ENCODE results near the gene ADAM11. TPM values are rescaled to one million over a fixed set of nuclear protein-coding genes. Genes with fewer than 3 reads are reported as not detected.

Gene ADAM11
- total and polyA plus RNA-seq, 2 of the 4 experiments (the other 2 are of a cell fraction), result 0.36 to 0.53 TPM

DNA sequence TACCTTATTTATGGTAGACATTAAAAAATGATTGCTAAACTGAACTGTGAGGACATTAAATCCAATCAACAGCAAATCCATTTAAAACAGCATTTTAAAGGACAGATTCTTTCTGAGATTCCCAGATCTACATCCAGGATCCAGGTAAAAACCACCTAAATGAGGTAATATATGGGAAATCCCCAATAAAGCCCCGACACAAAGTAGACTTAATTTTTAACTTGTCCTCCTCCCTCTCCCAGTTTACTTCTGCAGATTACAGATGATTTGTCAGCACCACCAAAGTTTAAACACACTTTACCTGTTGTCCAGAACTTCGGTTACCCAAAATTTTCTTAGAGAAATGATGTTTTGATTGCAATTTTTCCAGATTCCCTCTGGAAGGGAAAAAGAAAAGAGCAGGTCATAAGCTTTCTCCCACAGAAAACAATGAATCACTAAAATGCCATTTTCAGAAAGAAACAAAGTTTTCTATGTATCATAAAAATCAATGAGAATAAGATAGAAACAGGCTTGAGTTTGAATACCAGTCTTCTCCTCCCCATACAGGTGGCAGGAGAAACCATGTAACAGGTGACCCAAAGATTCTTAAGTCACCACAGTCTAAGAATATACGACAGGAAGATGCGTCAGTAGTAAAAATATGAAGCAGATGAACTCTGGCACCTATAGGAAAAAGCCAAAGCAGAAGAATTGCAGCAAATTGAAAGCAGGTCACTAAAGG lies 48.5 kb downstream of the ADAM11 start (continued):
- TF ChIP-seq RFX5 (IDR thresholded peaks at IDR 0.05; ENCODE audit: low read depth, low read length), result no peak
- TF ChIP-seq MAZ (IDR thresholded peaks at IDR 0.05; ENCODE audit: borderline replicate concordance, low read depth, low read length), result no peak
- TF ChIP-seq, protein P1, sequence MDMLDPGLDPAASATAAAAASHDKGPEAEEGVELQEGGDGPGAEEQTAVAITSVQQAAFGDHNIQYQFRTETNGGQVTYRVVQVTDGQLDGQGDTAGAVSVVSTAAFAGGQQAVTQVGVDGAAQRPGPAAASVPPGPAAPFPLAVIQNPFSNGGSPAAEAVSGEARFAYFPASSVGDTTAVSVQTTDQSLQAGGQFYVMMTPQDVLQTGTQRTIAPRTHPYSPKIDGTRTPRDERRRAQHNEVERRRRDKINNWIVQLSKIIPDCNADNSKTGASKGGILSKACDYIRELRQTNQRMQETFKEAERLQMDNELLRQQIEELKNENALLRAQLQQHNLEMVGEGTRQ (IDR thresholded peaks at IDR 0.05; ENCODE audit: low read depth, low read length), result no peak

- Histone ChIP-seq H3K4me3 (ENCODE audit: insufficient read depth, low read depth, low read length) (no peak overlapping the region), H3K4ac (ENCODE audit: low read depth, low read length) (no peak overlapping the region), H3K56ac (ENCODE audit: extremely low read depth, insufficient read depth, low read length) (no peak overlapping the region), H3K4me2 (ENCODE audit: low read depth, low read length) (no peak overlapping the region; the same call in 1 of the 2 replicates), H4K20me1 (ENCODE audit: insufficient read depth, low read length) (peaks cover 23% of the 10 kb centered on the region), H3K18ac (ENCODE audit: low read depth, low read length) (no peak overlapping the region), H3K36me3 (ENCODE audit: control insufficient read depth, insufficient read depth, low read length) (peaks cover 20% of the 10 kb centered on the region), H3K23ac (ENCODE audit: low read depth, low read length) (no peak overlapping the region), H2BK20ac (ENCODE audit: low read depth, low read length) (no peak overlapping the region), H3K9me1 (ENCODE audit: insufficient read depth, low read length) (peaks cover 14% of the 10 kb centered on the region), H3K27ac (ENCODE audit: insufficient read depth, low read length) (no peak overlapping the region), H2BK5ac (ENCODE audit: low read depth, low read length, poor library complexity, severe bottlenecking) (no peak overlapping the region), H3K79me1 (ENCODE audit: low read depth in 1 of 2, low read length in 2 of 2) (peaks cover 30 to 79% of the 10 kb centered on the region in 2 experiments), H2BK15ac (ENCODE audit: low read depth, low read length) (no peak overlapping the region), H4K91ac (ENCODE audit: insufficient read depth, low read depth, low read length) (no peak overlapping the region), H4K8ac (ENCODE audit: low read depth in 2 of 2, low read length in 2 of 2) (no peak overlapping the region), H2BK120ac (ENCODE audit: low read depth, low read length) (no peak overlapping the region), H3K4me1 (ENCODE audit: control insufficient read depth, insufficient read depth, low read length) (peaks cover 7% of the 10 kb centered on the region), H2AFZ (replicated peaks; ENCODE audit: low read length, poor library complexity) (no peak overlapping the region), H4K5ac (ENCODE audit: low read depth, low read length) (no peak overlapping the region), H3K27me3 (ENCODE audit: control insufficient read depth, insufficient read depth, low read length) (no peaks in the 10 kb centered on the region), H3K9me3 (ENCODE audit: control insufficient read depth, insufficient read depth, low read length) (no peaks in the 10 kb centered on the region), H2AK5ac (ENCODE audit: low read depth, low read length) (no peak overlapping the region), H2AK9ac (replicated peaks; ENCODE audit: low read depth, low read length, poor library complexity) (no peak overlapping the region), H3K9ac (ENCODE audit: low read depth, low read length) (no peak overlapping the region), H3K14ac (replicated peaks; ENCODE audit: low read depth, low read length) (no peak overlapping the region)
- CTCF ChIA-PET, result interaction anchor here (1.0 kb wide), 1 partner anchor 36 kb away, joined by 3 read pairs; no protein-coding TSS in a partner anchor
- dilution Hi-C loops (cut with HindIII; ENCODE audit: low sequenced_read_pairs, unreplicated experiment), result no loop called here
- intact Hi-C loops (cut with micrococcal nuclease), result no loop called here
- ATAC-seq (ENCODE audit: low read depth) (no peak; the same call in 1 of the 2 replicates), DNase-seq (no peak)
- no TSS peak for BruUV-seq (replicated peaks)
- no CpG with 5 or more reads among the region's 3 CpGs for WGBS, 2 experiments (ENCODE audit: extremely low coverage in 2 of 2, insufficient read length in 1 of 2)
- POLR2A ChIA-PET (ENCODE audit: unreplicated experiment), result no interaction called here
- in situ Hi-C loops (cut with MboI; ENCODE audit: low sequenced_read_pairs), result no loop called here
- TF ChIP-seq POLR2A (IDR thresholded peaks at IDR 0.05; ENCODE audit: low read depth, low read length), result no peak
- no peak for TF ChIP-seq CHD1 (IDR thresholded peaks at IDR 0.05; ENCODE audit: low read depth, low read length)
- TF ChIP-seq MAFK (IDR thresholded peaks at IDR 0.05; ENCODE audit: low read depth, low read length), result no peak
- TF ChIP-seq NFE2L2 (IDR thresholded peaks at IDR 0.05; ENCODE audit: low read depth, low read length), result no peak
- TF ChIP-seq, protein P1 (IDR thresholded peaks at IDR 0.05; ENCODE audit: low read depth, low read length), result no peak
- no peak for TF ChIP-seq RFX5 (IDR thresholded peaks at IDR 0.05; ENCODE audit: low read depth, low read length)
- TF ChIP-seq RCOR1 (IDR thresholded peaks at IDR 0.05; ENCODE audit: insufficient replicate concordance, low read length), result no peak
- TF ChIP-seq SMC3 (IDR thresholded peaks at IDR 0.05; ENCODE audit: low read depth, low read length), result no peak
- no peak for TF ChIP-seq MXI1 (IDR thresholded peaks at IDR 0.05; ENCODE audit: borderline replicate concordance, low read depth, low read length)
- TF ChIP-seq, protein P2, sequence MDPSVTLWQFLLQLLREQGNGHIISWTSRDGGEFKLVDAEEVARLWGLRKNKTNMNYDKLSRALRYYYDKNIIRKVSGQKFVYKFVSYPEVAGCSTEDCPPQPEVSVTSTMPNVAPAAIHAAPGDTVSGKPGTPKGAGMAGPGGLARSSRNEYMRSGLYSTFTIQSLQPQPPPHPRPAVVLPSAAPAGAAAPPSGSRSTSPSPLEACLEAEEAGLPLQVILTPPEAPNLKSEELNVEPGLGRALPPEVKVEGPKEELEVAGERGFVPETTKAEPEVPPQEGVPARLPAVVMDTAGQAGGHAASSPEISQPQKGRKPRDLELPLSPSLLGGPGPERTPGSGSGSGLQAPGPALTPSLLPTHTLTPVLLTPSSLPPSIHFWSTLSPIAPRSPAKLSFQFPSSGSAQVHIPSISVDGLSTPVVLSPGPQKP (IDR thresholded peaks at IDR 0.05; ENCODE audit: borderline replicate concordance, low read depth, low read length), result no peak
Measured at GRCh38 chr17:44807817-44808155, 49.0 kb downstream of the ADAM11 start.

Measured in IMR-90 (cell line).